AG04449 (cell line): ENCODE results near the gene BRSK2.
"Not testable (repeated sequence)": the region's sequence is repeated elsewhere in the genome, so short reads cannot be mapped to it uniquely, and the experiment has no call there.

Experiments used
- CTCF ChIA-PET: fragments of 350-600 bp; formaldehyde crosslinking; extraction: SDS; loops from one replicate; lab custom pipeline; 2021; ENCODE audit warnings: antibody characterized with exemption; lab: Yijun Ruan, JAX
- POLR2A ChIA-PET: fragments of 400-600, 350-600 bp; formaldehyde crosslinking; extraction: SDS; loops from one replicate; lab custom pipeline; 2020; ENCODE audit warnings: antibody characterized with exemption, inconsistent platforms; lab: Yijun Ruan, JAX
- DNase-seq: peaks from one replicate; pipeline ENCODE4 v3.0.0-alpha.2; 2010; ENCODE audit warnings: low read depth, low spot score
- H3K4me3 ChIP-seq: 2 replicates; pipeline ENCODE4 v1.5.1; 2011; ENCODE audit warnings: low read depth, mild to moderate bottlenecking, control low read depth, low read length
- TF ChIP-seq, protein P1 (sequence below): IDR thresholded peaks from one replicate; pipeline ENCODE4 v1.5.1; 2011; ENCODE audit warnings: mild to moderate bottlenecking, moderate library complexity, low read length, control low read depth, inconsistent platforms; ENCODE audit not compliant: insufficient read depth; ENCODE audit errors: missing control alignments

The BRSK2 gene

DNA sequence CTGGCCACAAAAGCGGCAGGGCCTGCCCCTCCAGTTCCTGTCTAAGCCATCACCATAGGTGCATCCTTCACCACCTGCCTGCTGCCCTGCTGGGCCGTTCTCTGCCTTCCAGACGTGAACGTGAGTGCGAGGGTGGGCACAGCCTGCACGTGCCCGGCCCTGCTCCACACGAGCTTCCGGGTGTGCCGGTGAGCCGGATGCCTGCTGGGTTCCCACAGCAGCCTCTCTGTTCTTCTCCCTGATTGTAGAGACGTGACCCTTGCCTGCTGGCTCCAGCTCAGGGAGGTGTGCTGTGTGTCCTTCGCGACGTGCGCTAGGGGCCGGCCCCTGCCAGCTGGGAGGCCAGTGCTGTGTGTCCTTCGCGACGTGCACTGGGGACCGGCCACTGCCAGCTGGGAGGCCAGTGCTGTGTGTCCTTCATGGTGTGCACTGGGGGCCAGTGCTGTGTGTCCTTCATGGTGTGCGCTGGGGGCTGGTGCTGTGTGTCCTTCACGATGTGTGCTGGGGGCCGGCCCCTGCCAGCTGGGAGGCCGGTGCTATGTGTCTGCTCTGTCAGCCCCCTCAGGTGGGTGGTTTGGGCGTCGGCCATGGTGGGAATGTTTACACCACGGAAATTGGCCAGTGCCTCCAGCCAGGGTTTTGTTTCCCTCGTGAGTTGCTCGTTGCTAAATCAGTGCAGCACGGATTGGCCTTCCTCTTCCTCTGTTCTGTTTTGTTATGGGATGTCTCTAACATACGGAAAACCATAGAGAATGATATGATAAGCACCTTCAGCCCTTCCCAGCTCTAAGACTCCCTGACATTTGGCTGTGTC, 35.4 kb upstream of the BRSK2 start:
- DNase-seq = no peak
- H3K4me3 ChIP-seq = no peak overlapping the region
- ChIA-PET POLR2A (no interaction called here), CTCF (interaction anchor here (0.8 kb wide), 1 partner anchor 27 kb away, joined by 3 read pairs; no protein-coding TSS in a partner anchor)
- TF ChIP-seq, protein P1, sequence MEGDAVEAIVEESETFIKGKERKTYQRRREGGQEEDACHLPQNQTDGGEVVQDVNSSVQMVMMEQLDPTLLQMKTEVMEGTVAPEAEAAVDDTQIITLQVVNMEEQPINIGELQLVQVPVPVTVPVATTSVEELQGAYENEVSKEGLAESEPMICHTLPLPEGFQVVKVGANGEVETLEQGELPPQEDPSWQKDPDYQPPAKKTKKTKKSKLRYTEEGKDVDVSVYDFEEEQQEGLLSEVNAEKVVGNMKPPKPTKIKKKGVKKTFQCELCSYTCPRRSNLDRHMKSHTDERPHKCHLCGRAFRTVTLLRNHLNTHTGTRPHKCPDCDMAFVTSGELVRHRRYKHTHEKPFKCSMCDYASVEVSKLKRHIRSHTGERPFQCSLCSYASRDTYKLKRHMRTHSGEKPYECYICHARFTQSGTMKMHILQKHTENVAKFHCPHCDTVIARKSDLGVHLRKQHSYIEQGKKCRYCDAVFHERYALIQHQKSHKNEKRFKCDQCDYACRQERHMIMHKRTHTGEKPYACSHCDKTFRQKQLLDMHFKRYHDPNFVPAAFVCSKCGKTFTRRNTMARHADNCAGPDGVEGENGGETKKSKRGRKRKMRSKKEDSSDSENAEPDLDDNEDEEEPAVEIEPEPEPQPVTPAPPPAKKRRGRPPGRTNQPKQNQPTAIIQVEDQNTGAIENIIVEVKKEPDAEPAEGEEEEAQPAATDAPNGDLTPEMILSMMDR = no peak

- ChIA-PET POLR2A (no interaction called here), CTCF (no interaction called here)
- H3K4me3 ChIP-seq = no peak overlapping the region
- TF ChIP-seq, protein P1 = no peak
- DNase-seq = no peak
Observed at GRCh38 chr11:1356007-1356435, 33.7 kb upstream of the BRSK2 start.

GRCh38 chr11:1356478-1356960, 33.2 kb upstream of the BRSK2 start:
- TF ChIP-seq, protein P1 = no peak
- no peak for DNase-seq
- no peak overlapping the region for H3K4me3 ChIP-seq
- POLR2A ChIA-PET = no interaction called here
- CTCF ChIA-PET = no interaction called here

GRCh38 chr11:1358286-1358685, 31.4 kb upstream of the BRSK2 start:
- CTCF ChIA-PET = no interaction called here
- POLR2A ChIA-PET = no interaction called here

DNA sequence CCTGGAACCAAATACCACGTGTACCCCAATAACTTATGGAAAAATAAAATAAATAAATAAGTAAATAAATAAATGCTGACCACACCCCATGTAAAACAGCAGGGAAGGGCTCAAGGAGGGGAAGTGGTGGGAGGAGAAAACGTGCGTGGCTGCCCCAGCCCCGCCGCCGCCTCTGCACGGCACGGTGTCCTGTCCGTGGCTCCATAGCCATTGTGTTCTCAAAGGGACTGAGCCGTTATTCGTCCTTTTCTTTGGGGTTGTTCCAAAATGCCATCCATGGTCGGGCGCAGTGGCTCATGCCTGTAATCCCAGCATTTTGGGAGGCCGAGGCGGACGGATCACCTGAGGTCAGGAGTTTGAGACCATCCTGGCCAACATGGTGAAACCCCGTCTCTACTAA, 30.8 kb upstream of the BRSK2 start:
- POLR2A ChIA-PET, CTCF ChIA-PET: not testable (repeated sequence)

More at GRCh38 chr11:1358286-1358685, 31.4 kb upstream of the BRSK2 start:
- H3K4me3 ChIP-seq = no peak overlapping the region
- TF ChIP-seq, protein P1 = no peak
- no peak for DNase-seq

GRCh38 chr11:1359556-1359955, 30.2 kb upstream of the BRSK2 start:
- DNase-seq = no peak
- H3K4me3 ChIP-seq = no peak overlapping the region

More for the DNA sequence above, 30.8 kb upstream of the BRSK2 start:
- DNase-seq, H3K4me3 ChIP-seq: not testable (repeated sequence)

More at GRCh38 chr11:1359556-1359955, 30.2 kb upstream of the BRSK2 start:
- TF ChIP-seq, protein P1 = no peak
- CTCF ChIA-PET = no interaction called here
- POLR2A ChIA-PET = no interaction called here
